Body of pancreas (tissue), 4 donors: ENCODE data around the gene ERCC8.

Experiments
- CTCF ChIP-seq, 7 experiments: fragments of 450-650 bp in 4 of 7; fragments of 200-600 bp in 3 of 7; sonication (generic) in 3 of 7; IDR thresholded peaks; one replicate each; pipeline ENCODE4 v1.5.1; 2016 to 2019; ENCODE audit warnings: antibody characterized with exemption in 7 of 7
- POLR2A ChIP-seq, 3 donors: fragments of 450-650 bp; IDR thresholded peaks; one replicate each; pipeline ENCODE4 v1.6.1; 2016; ENCODE audit warnings: antibody characterized with exemption in 3 of 3, mild to moderate bottlenecking in 2 of 3

GRCh38 chr5:60955239-60955638 lies 10.4 kb upstream of the ERCC8 start:
- no peak for TF ChIP-seq CTCF (IDR thresholded peaks at IDR 0.05)
- no peak for TF ChIP-seq POLR2A (IDR thresholded peaks at IDR 0.05)
